GM12878 (cell line): Measurements from ENCODE around the gene AKAP12. TPM values are rescaled to one million over a fixed set of nuclear protein-coding genes. Genes with fewer than 3 reads are reported as not detected.

Experiments used
- ATAC-seq: fragments of 200-7000 bp; cut with Tn5 transposase; 3 replicates; pipeline ENCODE4 v1.9.1; 2020; ENCODE audit warnings: mild to moderate bottlenecking, moderate library complexity
- BruUV-seq: library from RNA; stranded (reverse); fragments of 400-500 nt; replicated peaks from 2 replicates; lab custom pipeline; 2021; lab: Mats Ljungman, UMichigan
- CTCF ChIA-PET: fragments of 300-600 bp; sonication (Branson Sonifier 250); formaldehyde crosslinking; extraction: SDS; loops from one replicate; lab custom pipeline; 2021; ENCODE audit warnings: inconsistent platforms; lab: Yijun Ruan, JAX
- POLR2A ChIA-PET: fragments of 350-600 bp; formaldehyde crosslinking; extraction: SDS; loops from one replicate; lab custom pipeline; 2021; ENCODE audit warnings: inconsistent platforms; lab: Charles Lee
- RAD21 ChIA-PET: fragments of 300-600 bp; sonication (Branson Sonifier 250); formaldehyde crosslinking; loops from one replicate; lab custom pipeline; 2023; ENCODE audit warnings: antibody characterized with exemption; ENCODE audit not compliant: unreplicated experiment; lab: Charles Lee
- SMC1A ChIA-PET: fragments of 300-600 bp; sonication (Branson Sonifier 250); formaldehyde crosslinking; loops from one replicate; lab custom pipeline; 2023; ENCODE audit not compliant: unreplicated experiment, uncharacterized antibody; lab: Charles Lee
- DNase-seq: peaks from one replicate; pipeline ENCODE4 v3.0.0-alpha.2; 2011; ENCODE audit warnings: low read depth, low spot score
- FAIRE-seq: peaks from 3 replicates; lab custom pipeline; 2011; peaks lifted over from hg19 to GRCh38; lab: Jason Lieb, UNC
- H2AFZ ChIP-seq: 2 replicates; pipeline ENCODE4 v1.6.0; 2011; ENCODE audit warnings: low read depth, low read length, control low read depth; ENCODE audit not compliant: control insufficient read depth
- H3K27ac ChIP-seq: 2 replicates; pipeline ENCODE4 v1.5.1; 2011; ENCODE audit warnings: control low read depth; ENCODE audit not compliant: control insufficient read depth, insufficient read depth
- H3K27me3 ChIP-seq, 2 experiments: replicated peaks in 1 of 2; 2 replicates each; pipeline versions ENCODE4 v1.6.0 to v1.6.1; 2011; ENCODE audit warnings: low read length in 1 of 2; ENCODE audit not compliant: control insufficient read depth in 2 of 2, insufficient read depth in 2 of 2
- H3K36me3 ChIP-seq, 2 experiments: 2 replicates each; pipeline ENCODE4 v1.5.1; 2011; ENCODE audit warnings: low read length in 1 of 2; ENCODE audit not compliant: control insufficient read depth in 2 of 2, insufficient read depth in 2 of 2
- H3K4me1 ChIP-seq: 2 replicates; pipeline ENCODE4 v1.6.1; 2011; ENCODE audit warnings: mild to moderate bottlenecking, low read length, moderate library complexity, mixed read lengths; ENCODE audit not compliant: control insufficient read depth, insufficient read depth
- H3K4me2 ChIP-seq: 2 replicates; pipeline ENCODE4 v1.6.0; 2011; ENCODE audit warnings: control low read depth; ENCODE audit not compliant: control insufficient read depth, insufficient read depth
- H3K4me3 ChIP-seq: fragments of 200-600 bp; sonication (generic); 2 replicates; pipeline ENCODE4 v1.5.1; 2016
- H3K79me2 ChIP-seq: 2 replicates; pipeline ENCODE4 v1.6.0; 2011; ENCODE audit warnings: low read length; ENCODE audit not compliant: control insufficient read depth, insufficient read depth
- H3K9ac ChIP-seq: 2 replicates; pipeline ENCODE4 v1.8.0; 2011; ENCODE audit warnings: low read length, control low read depth, mixed read lengths; ENCODE audit not compliant: control insufficient read depth, insufficient read depth
- H3K9me3 ChIP-seq: replicated peaks from 3 replicates; pipeline ENCODE4 v1.5.1; 2011; ENCODE audit warnings: mild to moderate bottlenecking, low read length; ENCODE audit not compliant: control insufficient read depth, insufficient read depth
- H4K20me1 ChIP-seq: 2 replicates; pipeline ENCODE4 v1.6.0; 2011; ENCODE audit not compliant: control insufficient read depth, insufficient read depth
- BMI1 ChIP-seq: fragments of 450-650 bp; IDR thresholded peaks from 2 replicates; pipeline ENCODE4 v1.6.1; 2016; ENCODE audit warnings: mild to moderate bottlenecking, moderate library complexity, borderline replicate concordance
- CHD1 ChIP-seq: IDR thresholded peaks from 2 replicates; pipeline ENCODE4 v1.6.1; 2012; ENCODE audit warnings: low read depth, low read length, improper control_type of control experiment
- CHD4 ChIP-seq: fragments of 200-600 bp; sonication (generic); IDR thresholded peaks from 2 replicates; pipeline ENCODE4 v1.6.1; 2016; ENCODE audit warnings: mild to moderate bottlenecking
- EZH2 ChIP-seq: IDR thresholded peaks from 2 replicates; pipeline ENCODE4 v1.6.1; 2012; ENCODE audit warnings: low read depth, mild to moderate bottlenecking, control low read depth, inconsistent platforms, low read length, borderline replicate concordance; ENCODE audit not compliant: control insufficient read depth
- IKZF2 ChIP-seq, 2 experiments: fragments of 450-650 bp; IDR thresholded peaks; 2 replicates each; pipeline ENCODE4 v1.6.1; 2017; ENCODE audit warnings: mild to moderate bottlenecking in 2 of 2, moderate library complexity in 2 of 2
- LARP7 ChIP-seq: fragments of 450-650 bp; IDR thresholded peaks from 2 replicates; pipeline ENCODE4 v1.6.1; 2017; ENCODE audit warnings: mild to moderate bottlenecking
- MYB ChIP-seq: fragments of 150-350 bp; IDR thresholded peaks from 2 replicates; pipeline ENCODE4 v1.6.1; 2014; ENCODE audit warnings: mild to moderate bottlenecking, low read depth, low read length, borderline replicate concordance
- NFXL1 ChIP-seq: fragments of 450-650 bp; IDR thresholded peaks from 2 replicates; pipeline ENCODE4 v1.6.1; 2017; ENCODE audit warnings: antibody characterized with exemption, mild to moderate bottlenecking, borderline replicate concordance
- NFYA ChIP-seq: IDR thresholded peaks from 2 replicates; pipeline ENCODE4 v1.6.1; 2011; ENCODE audit warnings: low read depth, mild to moderate bottlenecking, low read length, improper control_type of control experiment, borderline replicate concordance
- POU2F2 ChIP-seq: IDR thresholded peaks from 3 replicates; pipeline ENCODE4 v1.6.1; 2011; ENCODE audit warnings: low read depth, mild to moderate bottlenecking, low read length, borderline replicate concordance
- SREBF2 ChIP-seq: IDR thresholded peaks from 2 replicates; pipeline ENCODE4 v1.6.1; 2012; ENCODE audit warnings: mild to moderate bottlenecking, low read length
- TARDBP ChIP-seq: IDR thresholded peaks from 2 replicates; pipeline ENCODE4 v1.6.1; 2016; ENCODE audit warnings: borderline replicate concordance
- TCF7 ChIP-seq: IDR thresholded peaks from 2 replicates; pipeline ENCODE4 v1.6.1; 2014; ENCODE audit warnings: antibody characterized with exemption, borderline replicate concordance
- ZNF207 ChIP-seq: fragments of 450-650 bp; IDR thresholded peaks from 2 replicates; pipeline ENCODE4 v1.6.1; 2014; ENCODE audit warnings: antibody characterized with exemption, mild to moderate bottlenecking, borderline replicate concordance
- ZNF274 ChIP-seq: IDR thresholded peaks from one replicate; pipeline ENCODE4 v1.8.0; 2011; ENCODE audit not compliant: insufficient read length, insufficient read depth
- ZSCAN29 ChIP-seq: fragments of 450-650 bp; IDR thresholded peaks from 2 replicates; pipeline ENCODE4 v1.6.1; 2017; ENCODE audit warnings: mild to moderate bottlenecking, moderate library complexity
- ZZZ3 ChIP-seq: IDR thresholded peaks from 2 replicates; pipeline ENCODE4 v1.6.1; 2011; ENCODE audit warnings: low read depth; ENCODE audit not compliant: control insufficient read depth, insufficient read length
- WGBS: methylation state at CpG from one replicate; pipeline ENCODE4 v1.1.6; 2016; ENCODE audit warnings: low lambda C conversion rate; ENCODE audit not compliant: insufficient replicate concordance, insufficient coverage; ENCODE audit errors: missing lambda C conversion rate; 5-methylcytosine and 5-hydroxymethylcytosine counted together
- in situ Hi-C: fragments of 300-500 bp; cut with MboI; formaldehyde crosslinking; loops from 9 replicates; pipeline ENCODE4 v1.14.3; 2018; ENCODE audit warnings: mixed read lengths
- intact Hi-C: fragments of 100-400 bp; cut with micrococcal nuclease; formaldehyde crosslinking; loops from one replicate; pipeline ENCODE4 v1.14.2; 2022; ENCODE audit not compliant: unreplicated experiment
- polyA plus RNA-seq, 11 experiments: library from polyadenylated mRNA; depleted of rRNA in 4 of 11; unstranded in 6 of 11; stranded (reverse) in 5 of 11; fragments of >200 nt; fragmentation: Nextera tagmentation in 4 of 11; fragmentation: Illumina TruSeq in 1 of 11; extraction: Ambion mirVana in 4 of 11; extraction: Trizol in 1 of 11; gene quantifications; 1 replicate in 1 of 11; 2 replicates in 10 of 11; pipeline versions ENCODE4 v1.2.1 to v1.2.3, GENCODE V29; 2011 to 2016; ENCODE audit warnings: inconsistent platforms in 2 of 11, missing spikeins in 2 of 11, low read depth in 1 of 11
- total RNA-seq, 4 experiments: library from RNA; depleted of rRNA in 3 of 4; stranded (reverse); fragments of >200 nt in 3 of 4; fragmentation: Illumina TruSeq in 1 of 4; extraction: Trizol in 1 of 4; gene quantifications; 2 replicates each; pipeline versions ENCODE4 v1.2.1 to v1.2.3, GENCODE V29; 2013 to 2021
- TF ChIP-seq, protein P1 (sequence below): fragments of 450-650 bp; IDR thresholded peaks from 2 replicates; pipeline ENCODE4 v1.6.1; 2016; ENCODE audit warnings: mild to moderate bottlenecking

AKAP12 gene
- total and polyA plus RNA-seq, 10 of the 15 experiments (the other 5 are each of a cell fraction or from before 2014, with no cell fraction given) = under 0.01 to 0.72 (median 0.06) TPM; not detected in 4

DNA sequence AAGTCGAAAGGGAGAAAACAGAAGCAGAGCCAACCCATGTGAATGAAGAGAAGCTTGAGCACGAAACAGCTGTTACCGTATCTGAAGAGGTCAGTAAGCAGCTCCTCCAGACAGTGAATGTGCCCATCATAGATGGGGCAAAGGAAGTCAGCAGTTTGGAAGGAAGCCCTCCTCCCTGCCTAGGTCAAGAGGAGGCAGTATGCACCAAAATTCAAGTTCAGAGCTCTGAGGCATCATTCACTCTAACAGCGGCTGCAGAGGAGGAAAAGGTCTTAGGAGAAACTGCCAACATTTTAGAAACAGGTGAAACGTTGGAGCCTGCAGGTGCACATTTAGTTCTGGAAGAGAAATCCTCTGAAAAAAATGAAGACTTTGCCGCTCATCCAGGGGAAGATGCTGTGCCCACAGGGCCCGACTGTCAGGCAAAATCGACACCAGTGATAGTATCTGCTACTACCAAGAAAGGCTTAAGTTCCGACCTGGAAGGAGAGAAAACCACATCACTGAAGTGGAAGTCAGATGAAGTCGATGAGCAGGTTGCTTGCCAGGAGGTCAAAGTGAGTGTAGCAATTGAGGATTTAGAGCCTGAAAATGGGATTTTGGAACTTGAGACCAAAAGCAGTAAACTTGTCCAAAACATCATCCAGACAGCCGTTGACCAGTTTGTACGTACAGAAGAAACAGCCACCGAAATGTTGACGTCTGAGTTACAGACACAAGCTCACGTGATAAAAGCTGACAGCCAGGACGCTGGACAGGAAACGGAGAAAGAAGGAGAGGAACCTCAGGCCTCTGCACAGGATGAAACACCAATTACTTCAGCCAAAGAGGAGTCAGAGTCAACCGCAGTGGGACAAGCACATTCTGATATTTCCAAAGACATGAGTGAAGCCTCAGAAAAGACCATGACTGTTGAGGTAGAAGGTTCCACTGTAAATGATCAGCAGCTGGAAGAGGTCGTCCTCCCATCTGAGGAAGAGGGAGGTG is 112.9 kb downstream of the AKAP12 start:
- ChIA-PET POLR2A (no interaction called here), SMC1A (interaction anchor here (1.6 kb wide), 1 partner anchor 28 kb away, joined by 3 read pairs; no protein-coding TSS in a partner anchor), RAD21 (no interaction called here), CTCF (interaction anchor here (1.0 to 1.7 kb wide), 2 partner anchors 28 to 88 kb away, joined by 3 to 5 read pairs; no protein-coding TSS in a partner anchor)
- ATAC-seq (no peak), DNase-seq (no peak), FAIRE-seq (no peak)
- Histone ChIP-seq H3K27me3 (no peaks in the 10 kb centered on the region), H3K4me3 (no peak overlapping the region), H4K20me1 (no peaks in the 10 kb centered on the region), H3K4me1 (no peaks in the 10 kb centered on the region), H3K9ac (no peak overlapping the region), H3K36me3 (no peaks in the 10 kb centered on the region), H3K4me2 (no peak overlapping the region), H3K27ac (no peak overlapping the region), H3K9me3 (no peaks in the 10 kb centered on the region), H2AFZ (no peak overlapping the region), H3K79me2 (no peaks in the 10 kb centered on the region)
- intact Hi-C loops (no loop called here), in situ Hi-C loops (no loop called here)
- TF ChIP-seq TARDBP (no peak), CHD1 (no peak), MYB (no peak), NFXL1 (no peak), NFYA (no peak), IKZF2 (IDR thresholded peaks at IDR 0.05) (no peak), POU2F2 (no peak), ZNF207 (no peak), EZH2 (no peak), ZSCAN29 (no peak), TCF7 (no peak), LARP7 (no peak), CHD4 (no peak), SREBF2 (no peak), ZNF274 (no peak), ZZZ3 (no peak), BMI1 (no peak)
- TF ChIP-seq, protein P1, sequence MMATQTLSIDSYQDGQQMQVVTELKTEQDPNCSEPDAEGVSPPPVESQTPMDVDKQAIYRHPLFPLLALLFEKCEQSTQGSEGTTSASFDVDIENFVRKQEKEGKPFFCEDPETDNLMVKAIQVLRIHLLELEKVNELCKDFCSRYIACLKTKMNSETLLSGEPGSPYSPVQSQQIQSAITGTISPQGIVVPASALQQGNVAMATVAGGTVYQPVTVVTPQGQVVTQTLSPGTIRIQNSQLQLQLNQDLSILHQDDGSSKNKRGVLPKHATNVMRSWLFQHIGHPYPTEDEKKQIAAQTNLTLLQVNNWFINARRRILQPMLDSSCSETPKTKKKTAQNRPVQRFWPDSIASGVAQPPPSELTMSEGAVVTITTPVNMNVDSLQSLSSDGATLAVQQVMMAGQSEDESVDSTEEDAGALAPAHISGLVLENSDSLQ = no peak
- BruUV-seq = no TSS peak
- 74% methylated on average over 19 of the region's 19 CpGs for WGBS
